Measurements from ENCODE around the gene TP53I13.

GRCh38 chr17:29585080-29585751 is 16.7 kb downstream of the TP53I13 start:
- TF ChIP-seq CTCF (IDR thresholded peaks at IDR 0.05) (no peak; the same call in 1 of the 2 replicates), REST (IDR thresholded peaks at IDR 0.05; ENCODE audit: insufficient read depth in 1 of 2, low read depth in 2 of 2, low read length in 1 of 2) (no peak), POLR2AphosphoS5 (IDR thresholded peaks at IDR 0.05; ENCODE audit: low read depth, low read length) (no peak), SIN3A (IDR thresholded peaks at IDR 0.05; ENCODE audit: borderline replicate concordance, insufficient read depth, low read depth, low read length) (no peak), TCF7L2 (IDR thresholded peaks at IDR 0.05; ENCODE audit: low read depth, low read length) (no peak)

Data from Panc1 (cell line).